A549 (cell line): ENCODE measurements around the gene SLC15A5. TPM values are rescaled to one million over a fixed set of nuclear protein-coding genes. Genes with fewer than 3 reads are reported as not detected.

Source experiments
- ATAC-seq, 2 experiments: fragments of 200-7000 bp in 1 of 2; fragments of >200 bp in 1 of 2; cut with Nextera tagmentation in 1 of 2; cut with Tn5 transposase in 1 of 2; 3 replicates each; pipeline versions ENCODE4 v1.8.0 to v1.9.1; 2018 to 2020; ENCODE audit warnings: mild to moderate bottlenecking in 1 of 2, moderate library complexity in 1 of 2
- CTCF ChIA-PET: fragments of 300-600 bp; sonication (Branson Sonifier 250); formaldehyde crosslinking; extraction: SDS; loops from one replicate; lab custom pipeline; 2021; ENCODE audit warnings: antibody characterized with exemption, inconsistent platforms; lab: Yijun Ruan, JAX
- POLR2A ChIA-PET: fragments of 350-600 bp; formaldehyde crosslinking; extraction: SDS; loops from one replicate; lab custom pipeline; 2021; ENCODE audit warnings: antibody characterized with exemption, inconsistent platforms; lab: Yijun Ruan, JAX
- DNase-seq, 2 experiments: peaks; one replicate each; pipeline versions ENCODE4 v3.0.0 to v3.0.0-alpha.2; 2011 to 2016; ENCODE audit warnings: low read depth in 1 of 2, low spot score in 1 of 2
- FAIRE-seq: peaks from 2 replicates; lab custom pipeline; 2011; peaks lifted over from hg19 to GRCh38; lab: Jason Lieb, UNC
- H3K27ac ChIP-seq, 2 experiments: fragments of >200 bp; sonication (Bioruptor Twin); formaldehyde crosslinking; 3 replicates each; pipeline ENCODE4 v1.5.1; 2016 to 2017
- H3K4me1 ChIP-seq: fragments of >200 bp; sonication (Bioruptor Twin); formaldehyde crosslinking; 3 replicates; pipeline ENCODE4 v1.6.1; 2016
- H3K4me2 ChIP-seq: fragments of >200 bp; sonication (Bioruptor Twin); formaldehyde crosslinking; 3 replicates; pipeline ENCODE4 v1.6.1; 2016
- H3K4me3 ChIP-seq: fragments of >200 bp; sonication (Bioruptor Twin); formaldehyde crosslinking; 3 replicates; pipeline ENCODE4 v1.5.1; 2016
- H3K9me3 ChIP-seq: fragments of >200 bp; sonication (Bioruptor Twin); formaldehyde crosslinking; 3 replicates; pipeline ENCODE4 v1.6.1; 2016
- ATOH8 ChIP-seq: fragments of 250-450 bp; sonication (Bioruptor Pico); IDR thresholded peaks from 2 replicates; pipeline ENCODE4 v1.5.0; 2020; ENCODE audit warnings: low read depth, mild to moderate bottlenecking, moderate library complexity
- BCL3 ChIP-seq: fragments of >200 bp; sonication (Bioruptor Twin); formaldehyde crosslinking; IDR thresholded peaks from 3 replicates; pipeline ENCODE4 v1.6.1; 2016
- CBX2 ChIP-seq: fragments of 200-600 bp; sonication (generic); IDR thresholded peaks from 2 replicates; pipeline ENCODE4 v1.6.1; 2016; ENCODE audit warnings: low read depth, mild to moderate bottlenecking, borderline replicate concordance
- CBX8 ChIP-seq: fragments of 200-600 bp; sonication (generic); IDR thresholded peaks from 2 replicates; pipeline ENCODE4 v1.6.1; 2016
- CEBPB ChIP-seq, 2 experiments: fragments of >200 bp in 1 of 2; sonication (Bioruptor Twin) in 1 of 2; formaldehyde crosslinking in 1 of 2; IDR thresholded peaks; 2 replicates each; pipeline ENCODE4 v1.6.1; 2012 to 2016
- CHD2 ChIP-seq: fragments of 150-350 bp; IDR thresholded peaks from 2 replicates; pipeline ENCODE4 v1.6.1; 2014; ENCODE audit warnings: low read length; ENCODE audit not compliant: partially characterized antibody
- CTCF ChIP-seq: fragments of >200 bp; sonication (Bioruptor Twin); formaldehyde crosslinking; IDR thresholded peaks from 3 replicates; pipeline ENCODE4 v1.5.1; 2016
- EHF ChIP-seq: fragments of 250-450 bp; sonication (Bioruptor Pico); IDR thresholded peaks from 2 replicates; pipeline ENCODE4 v1.5.0; 2020; ENCODE audit warnings: mild to moderate bottlenecking
- EHMT2 ChIP-seq: fragments of 200-600 bp; sonication (generic); IDR thresholded peaks from 2 replicates; pipeline ENCODE4 v1.6.1; 2016; ENCODE audit warnings: antibody characterized with exemption, low read depth, mild to moderate bottlenecking, moderate library complexity
- EP300 ChIP-seq, 2 experiments: fragments of >200 bp; sonication (Bioruptor Twin); formaldehyde crosslinking; IDR thresholded peaks; 2 replicates in 1 of 2; 3 replicates in 1 of 2; pipeline ENCODE4 v1.6.1; 2016 to 2017
- ESRRA ChIP-seq: fragments of 150-350 bp; IDR thresholded peaks from 2 replicates; pipeline ENCODE4 v1.6.1; 2014; ENCODE audit warnings: mild to moderate bottlenecking, low read length, borderline replicate concordance
- FOSL2 ChIP-seq, 2 experiments: fragments of 450-650 bp in 1 of 2; fragments of >200 bp in 1 of 2; sonication (Bioruptor Twin) in 1 of 2; formaldehyde crosslinking; IDR thresholded peaks; 2 replicates each; pipeline versions ENCODE4 v1.5.0 to v1.6.1; 2016 to 2020; ENCODE audit warnings: mild to moderate bottlenecking in 1 of 2, moderate library complexity in 1 of 2
- HES2 ChIP-seq: fragments of >200 bp; sonication (Bioruptor Twin); formaldehyde crosslinking; IDR thresholded peaks from 2 replicates; pipeline ENCODE4 v1.6.1; 2016
- HOXB13 ChIP-seq: fragments of 250-450 bp; sonication (Bioruptor Pico); IDR thresholded peaks from 2 replicates; pipeline ENCODE4 v1.5.0; 2020; ENCODE audit warnings: low read depth, mild to moderate bottlenecking, moderate library complexity
- HOXB5 ChIP-seq: fragments of 250-450 bp; sonication (Bioruptor Pico); IDR thresholded peaks from 2 replicates; pipeline ENCODE4 v1.5.0; 2020; ENCODE audit warnings: mild to moderate bottlenecking, moderate library complexity
- JUN ChIP-seq, 2 experiments: fragments of >200 bp; sonication (Bioruptor Twin); formaldehyde crosslinking; IDR thresholded peaks; 2 replicates in 1 of 2; 3 replicates in 1 of 2; pipeline ENCODE4 v1.6.1; 2016 to 2017
- JUNB ChIP-seq: fragments of >200 bp; sonication (Bioruptor Twin); formaldehyde crosslinking; IDR thresholded peaks from 2 replicates; pipeline ENCODE4 v1.6.1; 2016
- KDM1A ChIP-seq: fragments of 200-600 bp; sonication (generic); IDR thresholded peaks from 2 replicates; pipeline ENCODE4 v1.6.1; 2016; ENCODE audit warnings: low read depth, mild to moderate bottlenecking
- MAZ ChIP-seq: fragments of 150-350 bp; IDR thresholded peaks from 2 replicates; pipeline ENCODE4 v1.6.1; 2014; ENCODE audit warnings: antibody characterized with exemption, low read depth, low read length, borderline replicate concordance
- MYC ChIP-seq: IDR thresholded peaks from 2 replicates; pipeline ENCODE4 v1.6.1; 2012; ENCODE audit warnings: mild to moderate bottlenecking, inconsistent platforms, low read length, improper control_type of control experiment, borderline replicate concordance
- NR3C1 ChIP-seq: fragments of >200 bp; sonication (Bioruptor Twin); formaldehyde crosslinking; IDR thresholded peaks from 3 replicates; pipeline ENCODE4 v1.6.1; 2017
- PHF8 ChIP-seq: fragments of 200-600 bp; sonication (generic); IDR thresholded peaks from 2 replicates; pipeline ENCODE4 v1.6.1; 2016; ENCODE audit warnings: low read depth, mild to moderate bottlenecking, antibody characterized with exemption, moderate library complexity, borderline replicate concordance
- RAD21 ChIP-seq, 2 experiments: fragments of >200 bp in 1 of 2; sonication (Bioruptor Twin) in 1 of 2; formaldehyde crosslinking in 1 of 2; IDR thresholded peaks in 1 of 2; conservative IDR thresholded peaks in 1 of 2; 2 replicates in 1 of 2; 3 replicates in 1 of 2; pipeline ENCODE4 v1.6.1; 2012 to 2018; ENCODE audit warnings: inconsistent platforms in 1 of 2
- RFX5 ChIP-seq: fragments of 450-650 bp; IDR thresholded peaks from 2 replicates; pipeline ENCODE4 v1.7.1; 2014; ENCODE audit warnings: antibody characterized with exemption, mild to moderate bottlenecking, moderate library complexity
- RNF2 ChIP-seq: fragments of 200-600 bp; sonication (generic); IDR thresholded peaks from 2 replicates; pipeline ENCODE4 v1.6.1; 2016; ENCODE audit warnings: low read depth, mild to moderate bottlenecking, antibody characterized with exemption, moderate library complexity, borderline replicate concordance
- SMC3 ChIP-seq: fragments of >200 bp; sonication (Bioruptor Twin); formaldehyde crosslinking; IDR thresholded peaks from 3 replicates; pipeline ENCODE4 v1.6.1; 2018; ENCODE audit warnings: inconsistent platforms
- TFCP2L1 ChIP-seq: fragments of 250-450 bp; sonication (Bioruptor Pico); IDR thresholded peaks from 2 replicates; pipeline ENCODE4 v1.5.0; 2021; ENCODE audit warnings: mild to moderate bottlenecking
- ZC3H11A ChIP-seq: fragments of 450-650 bp; IDR thresholded peaks from 2 replicates; pipeline ENCODE4 v1.6.1; 2014; ENCODE audit warnings: antibody characterized with exemption, mild to moderate bottlenecking
- ZNF302 ChIP-seq: fragments of 250-450 bp; sonication (Bioruptor Pico); IDR thresholded peaks from 2 replicates; pipeline ENCODE4 v1.9.0; 2021; ENCODE audit warnings: inconsistent platforms, mild to moderate bottlenecking, moderate library complexity
- ZSCAN20 ChIP-seq: fragments of 250-450 bp; sonication (Bioruptor Pico); IDR thresholded peaks from 2 replicates; pipeline ENCODE4 v1.8.0; 2022; ENCODE audit warnings: mild to moderate bottlenecking, moderate library complexity
- WGBS: methylation state at CpG from one replicate; pipeline ENCODE4 v1.1.6; 2017; ENCODE audit errors: missing lambda C conversion rate; 5-methylcytosine and 5-hydroxymethylcytosine counted together
- polyA plus RNA-seq, 4 experiments: library from polyadenylated mRNA; depleted of rRNA in 3 of 4; stranded (reverse); fragments of >200 nt; fragmentation: RNase III in 1 of 4; extraction: RNeasy Plus Mini Kit Qiagen cat#74134 plus additional on column Dnase treatment in 1 of 4; gene quantifications; 2 replicates in 3 of 4; 3 replicates in 1 of 4; pipeline ENCODE4 v1.2.3, GENCODE V29; 2011 to 2017
- TF ChIP-seq, protein P1 (sequence below): IDR thresholded peaks from 2 replicates; pipeline ENCODE4 v1.6.1; 2012
- TF ChIP-seq, protein P2 (sequence below): fragments of 150-350 bp; IDR thresholded peaks from 2 replicates; pipeline ENCODE4 v1.6.1; 2014; ENCODE audit warnings: low read depth, mild to moderate bottlenecking, low read length

The SLC15A5 gene
- polyA plus RNA-seq, 2 of the 4 experiments (the other 2 are of a cell fraction) = not detected

- TF ChIP-seq ATOH8 (CRISPR knock-in tag) = no peak
- TF ChIP-seq, all 56 proteins: peak for 0
These were observed 47.3 kb upstream of the SLC15A5 start (continued) for GRCh38 chr12:16324772-16325171.

GRCh38 chr12:16324272-16324671 lies 46.8 kb upstream of the SLC15A5 start:
- ATAC-seq (no peak), DNase-seq (no peak), FAIRE-seq (no peak)
- Histone ChIP-seq H3K27ac (no peak overlapping the region), H3K9me3 (0 out of 3 replicates have a peak, but pooled peaks cover 3% of the 10 kb centered on the region), H3K4me2 (no peak overlapping the region), H3K4me3 (no peak overlapping the region), H3K4me1 (no peaks in the 10 kb centered on the region; the same call in 2 of the 3 replicates)
- WGBS = 52% methylated on average over 5 of the region's 5 CpGs
- TF ChIP-seq EHMT2 = no peak
- no peak for TF ChIP-seq ZSCAN20 (CRISPR knock-in tag)
- no peak for TF ChIP-seq NR3C1
- no peak for TF ChIP-seq KDM1A
- no peak for TF ChIP-seq MYC
- no peak for TF ChIP-seq RNF2
- no peak for TF ChIP-seq EP300 (IDR thresholded peaks at IDR 0.05)
- no peak for TF ChIP-seq ZC3H11A
- no peak for TF ChIP-seq ZNF302 (CRISPR knock-in tag)
- TF ChIP-seq RAD21 (conservative IDR thresholded peaks at IDR 0.05 in 1 of 2, IDR thresholded peaks at IDR 0.05 in 1 of 2) = no peak
- TF ChIP-seq, protein P1, sequence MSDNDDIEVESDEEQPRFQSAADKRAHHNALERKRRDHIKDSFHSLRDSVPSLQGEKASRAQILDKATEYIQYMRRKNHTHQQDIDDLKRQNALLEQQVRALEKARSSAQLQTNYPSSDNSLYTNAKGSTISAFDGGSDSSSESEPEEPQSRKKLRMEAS = no peak
- no peak for TF ChIP-seq RFX5
- TF ChIP-seq FOSL2 (IDR thresholded peaks at IDR 0.05) = no peak
- TF ChIP-seq FOSL2 (CRISPR knock-in tag; IDR thresholded peaks at IDR 0.05) = no peak
- TF ChIP-seq HES2 = no peak
- no peak for TF ChIP-seq CBX2
- no peak for TF ChIP-seq TFCP2L1 (CRISPR knock-in tag)
- TF ChIP-seq CTCF = no peak
- TF ChIP-seq CHD2 = no peak
- no peak for TF ChIP-seq SMC3
- no peak for TF ChIP-seq HOXB5 (CRISPR knock-in tag)
- POLR2A ChIA-PET = no interaction called here
- CTCF ChIA-PET = no interaction called here

GRCh38 chr12:16323638-16324037 lies 46.2 kb upstream of the SLC15A5 start:
- H3K4me1 ChIP-seq = no peaks in the 10 kb centered on the region; the same call in 2 of the 3 replicates
- 0 out of 3 replicates have a peak, but pooled peaks cover 3% of the 10 kb centered on the region for H3K9me3 ChIP-seq
- no peak overlapping the region for H3K4me2 ChIP-seq
- ATAC-seq (no peak), FAIRE-seq (no peak), DNase-seq (no peak)
- H3K4me3 ChIP-seq = no peak overlapping the region
- no peak overlapping the region for H3K27ac ChIP-seq
- 52% methylated on average over 2 of the region's 2 CpGs for WGBS
- POLR2A ChIA-PET = no interaction called here
- CTCF ChIA-PET = no interaction called here
- TF ChIP-seq, protein P2, sequence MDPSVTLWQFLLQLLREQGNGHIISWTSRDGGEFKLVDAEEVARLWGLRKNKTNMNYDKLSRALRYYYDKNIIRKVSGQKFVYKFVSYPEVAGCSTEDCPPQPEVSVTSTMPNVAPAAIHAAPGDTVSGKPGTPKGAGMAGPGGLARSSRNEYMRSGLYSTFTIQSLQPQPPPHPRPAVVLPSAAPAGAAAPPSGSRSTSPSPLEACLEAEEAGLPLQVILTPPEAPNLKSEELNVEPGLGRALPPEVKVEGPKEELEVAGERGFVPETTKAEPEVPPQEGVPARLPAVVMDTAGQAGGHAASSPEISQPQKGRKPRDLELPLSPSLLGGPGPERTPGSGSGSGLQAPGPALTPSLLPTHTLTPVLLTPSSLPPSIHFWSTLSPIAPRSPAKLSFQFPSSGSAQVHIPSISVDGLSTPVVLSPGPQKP = no peak
- TF ChIP-seq MAZ = no peak
- TF ChIP-seq HOXB13 = no peak
- TF ChIP-seq EHF (CRISPR knock-in tag) = no peak
- TF ChIP-seq ESRRA = no peak
- TF ChIP-seq PHF8 = no peak
- no peak for TF ChIP-seq CBX8
- TF ChIP-seq JUN (IDR thresholded peaks at IDR 0.05) = no peak
- TF ChIP-seq RNF2 = no peak
- no peak for TF ChIP-seq BCL3
- no peak for TF ChIP-seq ZSCAN20 (CRISPR knock-in tag)
- no peak for TF ChIP-seq JUNB
- TF ChIP-seq CEBPB (IDR thresholded peaks at IDR 0.05) = no peak
- TF ChIP-seq CBX2 = no peak
